ENCODE data around the gene BAIAP2.

DNA sequence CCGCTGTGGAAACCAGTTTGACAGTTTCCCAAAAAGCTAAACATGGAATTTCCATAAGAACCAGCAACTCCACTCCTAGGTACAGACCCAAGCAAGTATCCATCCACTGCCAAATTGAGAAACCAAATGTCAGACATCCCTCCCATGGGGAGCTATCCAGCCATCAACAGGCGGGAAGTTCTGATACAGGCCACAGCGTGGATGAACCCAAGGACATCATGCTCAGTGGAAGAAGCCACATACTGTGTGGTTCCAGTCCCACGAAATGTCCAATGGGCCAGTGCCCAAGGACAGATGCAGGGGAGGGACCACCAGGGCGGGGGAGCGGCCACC, 12.6 kb upstream of the BAIAP2 start:
- TF ChIP-seq ZNF274 (IDR thresholded peaks at IDR 0.05; ENCODE audit: low read depth, low read length) = no peak
- TF ChIP-seq SUZ12 (IDR thresholded peaks at IDR 0.05; ENCODE audit: extremely low read depth, insufficient read depth, insufficient read length) = no peak
